HCT116 (cell line): ENCODE data around the gene TBC1D14.

Source experiments
- CTCF ChIP-seq, 3 experiments: fragments of 200-600 bp in 1 of 3; sonication (generic) in 1 of 3; IDR thresholded peaks in 2 of 3; conservative IDR thresholded peaks in 1 of 3; 2 replicates each; pipeline ENCODE4 v1.5.1; 2012 to 2017; ENCODE audit warnings: low read depth in 2 of 3, low read length in 2 of 3, antibody characterized with exemption in 1 of 3, borderline replicate concordance in 1 of 3, control low read depth in 1 of 3, mild to moderate bottlenecking in 1 of 3, mixed read lengths in 1 of 3, mixed run types in 1 of 3, moderate library complexity in 1 of 3; ENCODE audit not compliant: insufficient read depth in 1 of 3
- EZH2 ChIP-seq: fragments of 200-600 bp; sonication (generic); IDR thresholded peaks from 2 replicates; pipeline ENCODE4 v1.6.1; 2017; ENCODE audit warnings: antibody characterized with exemption, mixed run types
- EZH2phosphoT487 ChIP-seq: fragments of 200-600 bp; IDR thresholded peaks from 2 replicates; pipeline ENCODE4 v1.6.1; 2018; ENCODE audit warnings: antibody characterized with exemption, borderline replicate concordance
- FOSL1 ChIP-seq: IDR thresholded peaks from 2 replicates; pipeline ENCODE4 v1.6.1; 2012; ENCODE audit warnings: low read depth
- JUND ChIP-seq: IDR thresholded peaks from 2 replicates; pipeline ENCODE4 v1.6.1; 2012
- POLR2A ChIP-seq: IDR thresholded peaks from 2 replicates; pipeline ENCODE4 v1.7.0; 2011; ENCODE audit warnings: borderline replicate concordance; ENCODE audit not compliant: insufficient read depth, insufficient read length; ENCODE audit errors: extremely low read depth
- POLR2AphosphoS5 ChIP-seq: IDR thresholded peaks from 2 replicates; pipeline ENCODE4 v1.6.1; 2011; ENCODE audit warnings: mild to moderate bottlenecking, low read depth, low read length, moderate library complexity
- RAD21 ChIP-seq: IDR thresholded peaks from 2 replicates; pipeline ENCODE4 v1.6.1; 2012; ENCODE audit warnings: low read depth, mild to moderate bottlenecking
- SRF ChIP-seq: IDR thresholded peaks from 2 replicates; pipeline ENCODE4 v1.6.1; 2012; ENCODE audit warnings: low read depth
- ZBTB33 ChIP-seq: IDR thresholded peaks from 2 replicates; pipeline ENCODE4 v1.6.1; 2011; ENCODE audit warnings: mild to moderate bottlenecking, low read length, moderate library complexity; ENCODE audit not compliant: insufficient replicate concordance; ENCODE audit errors: extremely low read depth
- ZFX ChIP-seq: fragments of 450-650 bp; IDR thresholded peaks from 2 replicates; pipeline ENCODE4 v1.6.1; 2017

- TF ChIP-seq SRF = no peak
- no peak for TF ChIP-seq POLR2A
- TF ChIP-seq CTCF (IDR thresholded peaks at IDR 0.05 in 2 of 3, conservative IDR thresholded peaks at IDR 0.05 in 1 of 3; ENCODE audit: borderline replicate concordance in 1 of 3, insufficient read depth in 1 of 3, low read depth in 2 of 3, low read length in 2 of 3) = no peak
- TF ChIP-seq FOSL1 = no peak
- no peak for TF ChIP-seq RAD21
- TF ChIP-seq JUND = no peak
- no peak for TF ChIP-seq EZH2
- no peak for TF ChIP-seq EZH2phosphoT487
- TF ChIP-seq ZFX = no peak
- no peak for TF ChIP-seq ZBTB33
- TF ChIP-seq POLR2AphosphoS5 = no peak
Measured at GRCh38 chr4:6972911-6973310, 63.3 kb downstream of the TBC1D14 start.
